NCI-H748 (cell line): ENCODE results near the gene SYNM.

ENCODE experiments used
- DNase-seq: peaks from one replicate; lab custom pipeline; 2025; ENCODE audit not compliant: unreplicated experiment; lab: John Stamatoyannopoulos, UW

SYNM gene

GRCh38 chr15:99082798-99083197 lies 22.1 kb upstream of the SYNM start:
- no peak for DNase-seq

- DNase-seq: no peak
Measured at GRCh38 chr15:99084965-99085364, 19.9 kb upstream of the SYNM start.

- no peak for DNase-seq
Measured at GRCh38 chr15:99085413-99086326, 19.2 kb upstream of the SYNM start.

GRCh38 chr15:99086327-99086667 lies 18.6 kb upstream of the SYNM start:
- DNase-seq: no peak

GRCh38 chr15:99087405-99087943 lies 17.4 kb upstream of the SYNM start:
- no peak for DNase-seq

GRCh38 chr15:99090011-99090699 lies 14.7 kb upstream of the SYNM start:
- DNase-seq: no peak

GRCh38 chr15:99090938-99091337 lies 13.9 kb upstream of the SYNM start:
- no peak for DNase-seq

GRCh38 chr15:99092554-99093172 lies 12.2 kb upstream of the SYNM start:
- no peak for DNase-seq

- DNase-seq: no peak
Measured at GRCh38 chr15:99095626-99096025, 9.3 kb upstream of the SYNM start.

GRCh38 chr15:99096173-99096893 lies 8.5 kb upstream of the SYNM start:
- DNase-seq: no peak

- no peak for DNase-seq
Measured at GRCh38 chr15:99096894-99097426, 7.9 kb upstream of the SYNM start.

GRCh38 chr15:99097441-99098410 lies 7.2 kb upstream of the SYNM start:
- no peak for DNase-seq

GRCh38 chr15:99098426-99098825 lies 6.5 kb upstream of the SYNM start:
- DNase-seq: no peak

GRCh38 chr15:99098991-99099390 lies 5.9 kb upstream of the SYNM start:
- no peak for DNase-seq

GRCh38 chr15:99099661-99100060 lies 5.2 kb upstream of the SYNM start:
- DNase-seq: no peak

- DNase-seq: peak; percentile 68
Measured at GRCh38 chr15:99100245-99101173, 4.4 kb upstream of the SYNM start.

GRCh38 chr15:99101501-99101900 lies 3.4 kb upstream of the SYNM start:
- no peak for DNase-seq
